Duodenal mucosa (tissue), 2 donors: ENCODE data around the gene MAGI2.

Source experiments
- H3K27ac ChIP-seq: one replicate; pipeline ENCODE4 v1.7.0; 2013; ENCODE audit warnings: low read depth, low read length
- H3K27me3 ChIP-seq, 2 donors: one replicate each; pipeline ENCODE4 v1.7.0; 2013; ENCODE audit warnings: low read length in 2 of 2, control low read depth in 1 of 2; ENCODE audit not compliant: insufficient read depth in 2 of 2, control insufficient read depth in 1 of 2
- H3K36me3 ChIP-seq, 2 donors: one replicate each; pipeline ENCODE4 v1.7.0; 2013; ENCODE audit warnings: low read length in 2 of 2, control low read depth in 1 of 2; ENCODE audit not compliant: insufficient read depth in 2 of 2, control insufficient read depth in 1 of 2
- H3K4me1 ChIP-seq, 2 donors: one replicate each; pipeline ENCODE4 v1.7.0; 2013; ENCODE audit warnings: low read length in 2 of 2, control low read depth in 1 of 2; ENCODE audit not compliant: insufficient read depth in 2 of 2, control insufficient read depth in 1 of 2
- H3K4me3 ChIP-seq, 2 donors: one replicate each; pipeline ENCODE4 v1.7.0; 2013; ENCODE audit warnings: low read length in 2 of 2, low read depth in 1 of 2
- H3K9ac ChIP-seq, 2 donors: one replicate each; pipeline ENCODE4 v1.7.0; 2013; ENCODE audit warnings: low read length in 2 of 2, low read depth in 1 of 2
- H3K9me3 ChIP-seq, 2 donors: one replicate each; pipeline ENCODE4 v1.7.0; 2013; ENCODE audit warnings: low read length in 2 of 2, control low read depth in 1 of 2; ENCODE audit not compliant: control insufficient read depth in 1 of 2

The MAGI2 gene

GRCh38 chr7:79159040-79159664 is 294.3 kb downstream of the MAGI2 start:
- Histone ChIP-seq H3K4me1 (no peaks in the 10 kb centered on the region), H3K9me3 (peaks cover 0 to 5% of the 10 kb centered on the region in 2 donors)

GRCh38 chr7:79157281-79157680 is 296.2 kb downstream of the MAGI2 start:
- no peak overlapping the region for H3K27ac ChIP-seq
- no peak overlapping the region for H3K9ac ChIP-seq
- H3K4me1 ChIP-seq, result no peaks in the 10 kb centered on the region
- no peak overlapping the region for H3K4me3 ChIP-seq
- no peaks in the 10 kb centered on the region for H3K36me3 ChIP-seq
- peaks cover 0 to 5% of the 10 kb centered on the region in 2 donors for H3K9me3 ChIP-seq
- no peaks in the 10 kb centered on the region for H3K27me3 ChIP-seq

More at GRCh38 chr7:79159040-79159664, 294.3 kb downstream of the MAGI2 start:
- no peak overlapping the region for H3K27ac ChIP-seq
- no peaks in the 10 kb centered on the region for H3K36me3 ChIP-seq
- H3K27me3 ChIP-seq, result no peaks in the 10 kb centered on the region
- no peak overlapping the region for H3K9ac ChIP-seq
- H3K4me3 ChIP-seq, result no peak overlapping the region

GRCh38 chr7:79149831-79150230 is 303.6 kb downstream of the MAGI2 start:
- H3K9ac ChIP-seq, result no peak overlapping the region
- H3K4me1 ChIP-seq, result no peaks in the 10 kb centered on the region

GRCh38 chr7:79142706-79143105 is 310.8 kb downstream of the MAGI2 start:
- Histone ChIP-seq H3K27ac (no peak overlapping the region), H3K36me3 (no peaks in the 10 kb centered on the region), H3K4me3 (no peak overlapping the region), H3K9ac (no peak overlapping the region), H3K4me1 (no peaks in the 10 kb centered on the region), H3K9me3 (no peaks in the 10 kb centered on the region), H3K27me3 (no peaks in the 10 kb centered on the region)

More at GRCh38 chr7:79149831-79150230, 303.6 kb downstream of the MAGI2 start:
- H3K27ac ChIP-seq, result no peak overlapping the region
- H3K27me3 ChIP-seq, result no peaks in the 10 kb centered on the region
- no peaks in the 10 kb centered on the region for H3K9me3 ChIP-seq
- H3K36me3 ChIP-seq, result no peaks in the 10 kb centered on the region
- no peak overlapping the region for H3K4me3 ChIP-seq

GRCh38 chr7:79141252-79141651 is 312.2 kb downstream of the MAGI2 start:
- H3K4me1 ChIP-seq, result no peaks in the 10 kb centered on the region
- no peaks in the 10 kb centered on the region for H3K9me3 ChIP-seq
- no peak overlapping the region for H3K4me3 ChIP-seq
- no peaks in the 10 kb centered on the region for H3K36me3 ChIP-seq
- H3K27ac ChIP-seq, result no peak overlapping the region
- no peaks in the 10 kb centered on the region for H3K27me3 ChIP-seq
- H3K9ac ChIP-seq, result no peak overlapping the region

GRCh38 chr7:79137942-79138341 is 315.5 kb downstream of the MAGI2 start:
- H3K27ac ChIP-seq, result no peak overlapping the region
- no peaks in the 10 kb centered on the region for H3K4me1 ChIP-seq
- H3K9ac ChIP-seq, result no peak overlapping the region
- H3K9me3 ChIP-seq, result no peaks in the 10 kb centered on the region
- no peak overlapping the region for H3K4me3 ChIP-seq
- H3K36me3 ChIP-seq, result no peaks in the 10 kb centered on the region
- no peaks in the 10 kb centered on the region for H3K27me3 ChIP-seq

- Histone ChIP-seq H3K9ac (no peak overlapping the region), H3K36me3 (no peaks in the 10 kb centered on the region), H3K9me3 (no peaks in the 10 kb centered on the region), H3K27ac (no peak overlapping the region), H3K4me3 (no peak overlapping the region), H3K4me1 (no peaks in the 10 kb centered on the region), H3K27me3 (no peaks in the 10 kb centered on the region)
Measured at GRCh38 chr7:79132844-79133451, 320.5 kb downstream of the MAGI2 start.

- H3K9me3 ChIP-seq, result no peaks in the 10 kb centered on the region
- no peaks in the 10 kb centered on the region for H3K4me1 ChIP-seq
- no peak overlapping the region for H3K4me3 ChIP-seq
- no peaks in the 10 kb centered on the region for H3K36me3 ChIP-seq
- H3K27ac ChIP-seq, result no peak overlapping the region
- H3K27me3 ChIP-seq, result no peaks in the 10 kb centered on the region
- no peak overlapping the region for H3K9ac ChIP-seq
Measured at GRCh38 chr7:79130715-79131114, 322.8 kb downstream of the MAGI2 start.

- Histone ChIP-seq H3K4me1 (no peaks in the 10 kb centered on the region), H3K27me3 (no peaks in the 10 kb centered on the region), H3K4me3 (no peak overlapping the region), H3K9ac (no peak overlapping the region), H3K9me3 (no peaks in the 10 kb centered on the region), H3K36me3 (no peaks in the 10 kb centered on the region), H3K27ac (no peak overlapping the region)
Measured at GRCh38 chr7:79124331-79124730, 329.1 kb downstream of the MAGI2 start.

GRCh38 chr7:79118143-79118542 is 335.3 kb downstream of the MAGI2 start:
- H3K27me3 ChIP-seq, result no peaks in the 10 kb centered on the region
- no peaks in the 10 kb centered on the region for H3K9me3 ChIP-seq

More at GRCh38 chr7:79118143-79118542, 335.3 kb downstream of the MAGI2 start:
- no peak overlapping the region for H3K9ac ChIP-seq
- no peak overlapping the region for H3K4me3 ChIP-seq
- no peaks in the 10 kb centered on the region for H3K36me3 ChIP-seq
- no peaks in the 10 kb centered on the region for H3K4me1 ChIP-seq
- no peak overlapping the region for H3K27ac ChIP-seq
